ENCODE data around the gene PCBP3. TPM values are rescaled to one million over a fixed set of nuclear protein-coding genes. Genes with fewer than 3 reads are reported as not detected.

The PCBP3 gene
- total and polyA plus RNA-seq, 2 of the 8 experiments (the other 6 are each of a cell fraction or from before 2014, with no cell fraction given) = 3.5 to 6.3 TPM

DNA sequence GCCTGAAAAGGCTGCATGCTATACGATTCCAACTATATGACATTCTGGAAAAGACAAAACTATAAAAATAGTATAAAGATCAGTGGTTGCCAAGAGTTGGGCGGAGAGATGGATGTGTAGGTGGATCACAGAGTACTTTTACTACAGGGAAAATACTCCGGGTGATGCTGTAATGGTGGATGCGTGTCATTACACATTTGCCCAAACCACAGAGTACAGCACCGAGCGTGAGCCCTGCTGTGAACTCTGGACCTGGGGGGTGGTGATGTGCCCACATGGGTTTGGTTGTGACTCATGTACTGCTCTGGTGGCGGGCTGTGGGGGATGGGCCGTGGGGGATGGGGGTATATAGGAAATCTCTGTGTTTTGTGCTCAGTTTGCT, 175.4 kb downstream of the PCBP3 start:
- H3K79me1 ChIP-seq (ENCODE audit: low read depth, low read length) = no peaks in the 10 kb centered on the region
- FAIRE-seq (no peak), DNase-seq (ENCODE audit: low read depth in 1 of 2, low spot score in 2 of 2) (no peak)
- H3K4me3 ChIP-seq (ENCODE audit: extremely low read depth in 1 of 4, insufficient read depth in 2 of 4, low read depth in 3 of 4, low read length in 4 of 4) = no peak overlapping the region
- H3K23ac ChIP-seq (ENCODE audit: insufficient read length) = no peak overlapping the region
- CTCF ChIA-PET (ENCODE audit: partially characterized antibody) = interaction anchor here (0.6 to 1.5 kb wide), 3 partner anchors 12 to 104 kb away, joined by 3 to 4 read pairs (median 3); no protein-coding TSS in a partner anchor
- no peak overlapping the region for H3K4me2 ChIP-seq (ENCODE audit: insufficient read depth in 1 of 2, low read depth in 2 of 2, low read length in 2 of 2)
- no peak overlapping the region for H3K4ac ChIP-seq (replicated peaks; ENCODE audit: insufficient read length, low read depth, low read length)
- no peak overlapping the region for H2AK5ac ChIP-seq (ENCODE audit: low read depth, low read length)
- H3K27me3 ChIP-seq (replicated peaks in 1 of 4; ENCODE audit: control insufficient read depth in 3 of 4, extremely low read depth in 1 of 4, insufficient read depth in 3 of 4, low read length in 3 of 4) = no peaks in the 10 kb centered on the region
- no peak overlapping the region for H2AFZ ChIP-seq (ENCODE audit: low read length)
- H3K27ac ChIP-seq (ENCODE audit: low read depth, low read length) = no peak overlapping the region
- POLR2A ChIA-PET (ENCODE audit: partially characterized antibody) = interaction anchor here (0.6 to 1.2 kb wide), 2 partner anchors 263 to 278 kb away, joined by 3 read pairs; no protein-coding TSS in a partner anchor
- H2BK5ac ChIP-seq (ENCODE audit: low read depth, low read length) = no peak overlapping the region
- no peaks in the 10 kb centered on the region for H3K79me2 ChIP-seq (ENCODE audit: control insufficient read depth in 1 of 2, insufficient read depth in 2 of 2, low read length in 2 of 2)
- H2BK12ac ChIP-seq (ENCODE audit: low read depth, low read length) = no peak overlapping the region
- H3K36me3 ChIP-seq (ENCODE audit: control insufficient read depth in 2 of 4, insufficient read depth in 4 of 4, low read length in 3 of 4) = no peaks in the 10 kb centered on the region
- no peak overlapping the region; the same call in 1 of the 2 replicates for H4K8ac ChIP-seq (ENCODE audit: extremely low read depth, insufficient read depth, low read length)
- no peak overlapping the region for H4K91ac ChIP-seq (replicated peaks; ENCODE audit: insufficient read length, low read length)
- no peak overlapping the region for H3K14ac ChIP-seq (ENCODE audit: insufficient read length)
- no peak overlapping the region for H2BK20ac ChIP-seq (ENCODE audit: low read length)
- WGBS, 2 experiments (ENCODE audit: extremely low coverage in 1 of 2, insufficient coverage in 1 of 2, insufficient read length in 1 of 2, insufficient replicate concordance in 2 of 2, low coverage in 1 of 2, low lambda C conversion rate in 2 of 2, missing lambda C conversion rate in 1 of 2) = 91% methylated on average over 8 of the region's 8 CpGs; no CpG with 5 or more reads in 1 of the 2 experiments
- peaks cover 0 to 8% (median 1%) of the 10 kb centered on the region in 4 experiments; a peak in 2 of 7 replicates for H3K4me1 ChIP-seq (replicated peaks in 1 of 4; ENCODE audit: control insufficient read depth in 3 of 4, insufficient read depth in 4 of 4, low read length in 3 of 4)
- no peak overlapping the region for H2BK15ac ChIP-seq (ENCODE audit: low read length)
- no peak overlapping the region for H3K9ac ChIP-seq (replicated peaks in 1 of 4; ENCODE audit: extremely low read depth in 1 of 4, low read depth in 3 of 4, low read length in 3 of 4)
- no peak overlapping the region for H2BK120ac ChIP-seq (replicated peaks; ENCODE audit: low read depth, low read length)
- H3K23me2 ChIP-seq (ENCODE audit: low read depth, low read length) = peaks cover 5% of the 10 kb centered on the region; the same call in 1 of the 2 replicates
- no peaks in the 10 kb centered on the region for H3K9me3 ChIP-seq (ENCODE audit: insufficient read depth in 2 of 2, low read depth in 1 of 2, low read length in 1 of 2)
- H4K5ac ChIP-seq (ENCODE audit: insufficient read length, low read depth, low read length) = no peak overlapping the region
- H3K56ac ChIP-seq (replicated peaks; ENCODE audit: insufficient read length, low read depth, low read length) = no peak overlapping the region
- peaks cover 0 to 1% of the 10 kb centered on the region in 2 experiments for H4K20me1 ChIP-seq (replicated peaks in 1 of 2; ENCODE audit: control insufficient read depth in 1 of 2, insufficient read depth in 2 of 2, low read length in 2 of 2)
- H3K18ac ChIP-seq (ENCODE audit: extremely low read depth, low read length) = no peak overlapping the region
- TF ChIP-seq RXRA (IDR thresholded peaks at IDR 0.05; ENCODE audit: insufficient read depth, low read depth, low read length) (no peak), SRF (IDR thresholded peaks at IDR 0.05; ENCODE audit: low read depth, low read length) (no peak), CHD2 (IDR thresholded peaks at IDR 0.05; ENCODE audit: low read length) (no peak), MAFK (IDR thresholded peaks at IDR 0.05; ENCODE audit: low read depth, low read length) (no peak), TAF7 (optimal IDR thresholded peaks at IDR 0.05; ENCODE audit: borderline replicate concordance, low read depth, low read length) (no peak), POU5F1 (IDR thresholded peaks at IDR 0.05; ENCODE audit: low read depth, low read length) (no peak), ZNF274 (IDR thresholded peaks at IDR 0.05; ENCODE audit: borderline replicate concordance, extremely low read depth, low read length) (no peak), SIRT6 (IDR thresholded peaks at IDR 0.05; ENCODE audit: low read length) (no peak), ASH2L (IDR thresholded peaks at IDR 0.05; ENCODE audit: low read length) (no peak), HDAC2 (IDR thresholded peaks at IDR 0.05; ENCODE audit: borderline replicate concordance in 1 of 2, low read depth in 2 of 2, low read length in 2 of 2) (no peak)
- TF ChIP-seq, protein P1, sequence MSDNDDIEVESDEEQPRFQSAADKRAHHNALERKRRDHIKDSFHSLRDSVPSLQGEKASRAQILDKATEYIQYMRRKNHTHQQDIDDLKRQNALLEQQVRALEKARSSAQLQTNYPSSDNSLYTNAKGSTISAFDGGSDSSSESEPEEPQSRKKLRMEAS (IDR thresholded peaks at IDR 0.05) = no peak
- TF ChIP-seq, protein P2, sequence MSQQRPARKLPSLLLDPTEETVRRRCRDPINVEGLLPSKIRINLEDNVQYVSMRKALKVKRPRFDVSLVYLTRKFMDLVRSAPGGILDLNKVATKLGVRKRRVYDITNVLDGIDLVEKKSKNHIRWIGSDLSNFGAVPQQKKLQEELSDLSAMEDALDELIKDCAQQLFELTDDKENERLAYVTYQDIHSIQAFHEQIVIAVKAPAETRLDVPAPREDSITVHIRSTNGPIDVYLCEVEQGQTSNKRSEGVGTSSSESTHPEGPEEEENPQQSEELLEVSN (IDR thresholded peaks at IDR 0.05) = no peak
